HEK293 (cell line): ENCODE data around the gene TNFSF13.

Source experiments
- CTCF ChIA-PET: fragments of 350-600 bp; formaldehyde crosslinking; extraction: SDS; loops from one replicate; lab custom pipeline; 2021; ENCODE audit warnings: antibody characterized with exemption; lab: Yijun Ruan, JAX
- POLR2A ChIA-PET: fragments of 300-600 bp; formaldehyde crosslinking; extraction: SDS; loops from one replicate; lab custom pipeline; 2020; ENCODE audit warnings: antibody characterized with exemption, inconsistent platforms; lab: Yijun Ruan, JAX
- H3K27ac ChIP-seq: fragments of 200-500 bp; sonication (Bioruptor generic); 2 replicates; pipeline ENCODE4 v1.5.1; 2014; ENCODE audit warnings: low read depth, low read length, control low read depth, inconsistent platforms; ENCODE audit errors: extremely low read depth
- H3K36me3 ChIP-seq, 2 experiments: fragments of 200-500 bp in 1 of 2; sonication (Bioruptor generic) in 1 of 2; 1 replicate in 1 of 2; 2 replicates in 1 of 2; pipeline ENCODE4 v1.5.1; 2014 to 2017; ENCODE audit warnings: inconsistent platforms in 2 of 2, low read length in 2 of 2; ENCODE audit not compliant: control insufficient read depth in 2 of 2, insufficient read depth in 1 of 2
- H3K4me1 ChIP-seq: fragments of 200-500 bp; sonication (Bioruptor generic); 2 replicates; pipeline ENCODE4 v1.5.1; 2014; ENCODE audit warnings: mild to moderate bottlenecking, low read length, inconsistent platforms; ENCODE audit not compliant: control insufficient read depth, insufficient read depth
- H3K4me3 ChIP-seq: 2 replicates; pipeline ENCODE4 v1.5.1; 2011; ENCODE audit warnings: low read depth, mild to moderate bottlenecking, control low read depth, low read length, moderate library complexity
- H3K9me3 ChIP-seq: fragments of 200-500 bp; sonication (Bioruptor generic); 2 replicates; pipeline ENCODE4 v1.5.1; 2014; ENCODE audit warnings: low read depth, low read length, inconsistent platforms; ENCODE audit not compliant: control insufficient read depth, insufficient read depth
- KLF1 ChIP-seq: fragments of 450-650 bp; formaldehyde crosslinking; IDR thresholded peaks from 2 replicates; pipeline ENCODE4 v1.5.1; 2016; ENCODE audit warnings: missing biosample characterization, missing genetic modification characterization
- KLF7 ChIP-seq: fragments of 450-650 bp; formaldehyde crosslinking; IDR thresholded peaks from 2 replicates; pipeline ENCODE4 v1.5.1; 2016; ENCODE audit warnings: missing biosample characterization, missing genetic modification characterization, borderline replicate concordance
- SETDB1 ChIP-seq: IDR thresholded peaks from one replicate; pipeline ENCODE4 v1.6.1; 2017; ENCODE audit warnings: mild to moderate bottlenecking, low read length, moderate library complexity, mixed read lengths; ENCODE audit not compliant: insufficient read length
- TCF7L2 ChIP-seq: IDR thresholded peaks from 2 replicates; pipeline ENCODE4 v1.6.1; 2011; ENCODE audit warnings: low read depth, mild to moderate bottlenecking, inconsistent platforms, low read length, moderate library complexity, borderline replicate concordance
- ZBTB1 ChIP-seq: fragments of 450-650 bp; formaldehyde crosslinking; IDR thresholded peaks from 2 replicates; pipeline ENCODE4 v1.5.1; 2016; ENCODE audit warnings: missing biosample characterization, missing genetic modification characterization
- ZNF132 ChIP-seq: fragments of 450-650 bp; formaldehyde crosslinking; IDR thresholded peaks from 2 replicates; pipeline ENCODE4 v1.5.1; 2017; ENCODE audit warnings: missing biosample characterization, missing genetic modification characterization, borderline replicate concordance
- ZNF16 ChIP-seq: fragments of 450-650 bp; formaldehyde crosslinking; IDR thresholded peaks from 2 replicates; pipeline ENCODE4 v1.5.1; 2016; ENCODE audit warnings: low read depth, missing biosample characterization, missing genetic modification characterization
- ZNF274 ChIP-seq, 2 experiments: fragments of 200-500 bp in 1 of 2; fragments of 450-650 bp in 1 of 2; sonication (Bioruptor generic) in 1 of 2; formaldehyde crosslinking in 1 of 2; IDR thresholded peaks; 2 replicates each; pipeline versions ENCODE4 v1.5.1 to v1.6.1; 2014 to 2016; ENCODE audit warnings: borderline replicate concordance in 1 of 2, inconsistent platforms in 1 of 2, low read length in 1 of 2, missing biosample characterization in 1 of 2, missing genetic modification characterization in 1 of 2
- ZNF311 ChIP-seq: fragments of 450-650 bp; formaldehyde crosslinking; IDR thresholded peaks from 2 replicates; pipeline ENCODE4 v1.5.1; 2017; ENCODE audit warnings: missing biosample characterization, missing genetic modification characterization, borderline replicate concordance
- ZNF341 ChIP-seq: fragments of 450-650 bp; formaldehyde crosslinking; IDR thresholded peaks from 2 replicates; pipeline ENCODE4; 2016; ENCODE audit warnings: low read depth, missing biosample characterization, missing genetic modification characterization
- ZNF560 ChIP-seq: fragments of 450-650 bp; formaldehyde crosslinking; IDR thresholded peaks from 2 replicates; pipeline ENCODE4 v1.5.1; 2017; ENCODE audit warnings: missing biosample characterization, missing genetic modification characterization, borderline replicate concordance
- ZNF624 ChIP-seq: fragments of 450-650 bp; formaldehyde crosslinking; IDR thresholded peaks from 2 replicates; pipeline ENCODE4 v1.5.1; 2017; ENCODE audit warnings: missing biosample characterization, missing genetic modification characterization
- ZNF677 ChIP-seq: fragments of 450-650 bp; IDR thresholded peaks from 2 replicates; pipeline ENCODE4 v1.5.0; 2018; ENCODE audit warnings: missing biosample characterization, mild to moderate bottlenecking, missing genetic modification characterization, moderate library complexity
- ZXDB ChIP-seq: fragments of 450-650 bp; formaldehyde crosslinking; IDR thresholded peaks from 2 replicates; pipeline ENCODE4 v1.5.1; 2016; ENCODE audit warnings: missing biosample characterization, missing genetic modification characterization
- TF ChIP-seq, protein P1 (sequence below): fragments of 450-650 bp; formaldehyde crosslinking; IDR thresholded peaks from 2 replicates; pipeline ENCODE4 v1.5.1; 2016; ENCODE audit warnings: missing biosample characterization, missing genetic modification characterization
- TF ChIP-seq, protein P2 (sequence below): fragments of 450-650 bp; formaldehyde crosslinking; IDR thresholded peaks from 2 replicates; pipeline ENCODE4 v1.5.1; 2016; ENCODE audit warnings: missing biosample characterization, missing genetic modification characterization, borderline replicate concordance
- TF ChIP-seq, protein P3 (sequence below): fragments of 450-650 bp; formaldehyde crosslinking; IDR thresholded peaks from 2 replicates; pipeline ENCODE4 v1.5.1; 2016; ENCODE audit warnings: missing biosample characterization, missing genetic modification characterization
- TF ChIP-seq, protein P4 (sequence below): fragments of 450-650 bp; formaldehyde crosslinking; IDR thresholded peaks from 2 replicates; pipeline ENCODE4 v1.5.1; 2016; ENCODE audit warnings: missing biosample characterization, missing genetic modification characterization

TNFSF13 gene

DNA sequence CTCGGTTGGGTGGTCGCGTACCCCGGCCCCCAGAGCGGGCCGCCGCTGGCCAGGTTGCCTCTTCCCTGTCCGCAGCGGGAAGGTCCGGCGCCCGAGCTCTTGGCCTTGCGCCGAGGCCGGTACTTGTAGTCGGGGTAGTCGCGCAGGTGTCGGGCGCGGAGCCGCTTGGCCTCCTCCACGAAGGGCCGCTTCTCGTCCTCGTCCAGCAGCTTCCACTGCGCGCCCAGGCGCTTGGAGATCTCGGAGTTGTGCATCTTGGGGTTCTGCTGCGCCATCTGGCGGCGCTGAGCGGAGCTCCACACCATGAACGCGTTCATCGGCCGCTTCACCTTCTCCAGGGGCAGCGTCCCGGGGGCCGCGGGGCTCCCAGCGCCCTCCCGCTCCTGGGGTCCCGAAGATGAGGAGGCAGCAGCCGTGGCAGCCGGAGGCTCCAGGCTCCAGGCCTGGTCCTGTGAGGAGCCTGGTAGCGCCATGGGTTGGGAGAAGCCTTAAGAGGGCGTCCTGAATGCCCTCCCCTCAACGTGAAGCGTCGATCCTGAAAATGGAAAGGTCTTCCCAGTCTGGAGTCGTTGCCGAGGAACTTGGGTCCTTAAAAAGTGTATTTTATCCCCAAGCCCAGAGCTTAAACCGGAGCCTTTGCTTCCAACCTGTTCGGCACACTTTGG is 30.8 kb downstream of the TNFSF13 start:
- POLR2A ChIA-PET = interaction anchor here (1.7 to 3.1 kb wide), 2 partner anchors 9 to 98 kb away, joined by 5 to 18 read pairs; partner anchors contain the start of genes CD68 and TP53
- no peaks in the 10 kb centered on the region; the same call in 1 of the 2 replicates for H3K4me1 ChIP-seq
- no peak overlapping the region for H3K4me3 ChIP-seq
- no peak overlapping the region for H3K27ac ChIP-seq
- CTCF ChIA-PET = interaction anchor here (0.5 to 2.0 kb wide), 12 partner anchors 9 to 543 kb away, joined by 3 to 10 read pairs (median 4); partner anchors contain the start of genes CD68, TP53 and WRAP53
- peaks cover 33 to 86% of the 10 kb centered on the region in 2 experiments for H3K36me3 ChIP-seq
- TF ChIP-seq ZNF624 (tag by site-specific recombination) = no peak
- no peak for TF ChIP-seq ZNF341
- no peak for TF ChIP-seq ZNF677
- TF ChIP-seq, protein P1, sequence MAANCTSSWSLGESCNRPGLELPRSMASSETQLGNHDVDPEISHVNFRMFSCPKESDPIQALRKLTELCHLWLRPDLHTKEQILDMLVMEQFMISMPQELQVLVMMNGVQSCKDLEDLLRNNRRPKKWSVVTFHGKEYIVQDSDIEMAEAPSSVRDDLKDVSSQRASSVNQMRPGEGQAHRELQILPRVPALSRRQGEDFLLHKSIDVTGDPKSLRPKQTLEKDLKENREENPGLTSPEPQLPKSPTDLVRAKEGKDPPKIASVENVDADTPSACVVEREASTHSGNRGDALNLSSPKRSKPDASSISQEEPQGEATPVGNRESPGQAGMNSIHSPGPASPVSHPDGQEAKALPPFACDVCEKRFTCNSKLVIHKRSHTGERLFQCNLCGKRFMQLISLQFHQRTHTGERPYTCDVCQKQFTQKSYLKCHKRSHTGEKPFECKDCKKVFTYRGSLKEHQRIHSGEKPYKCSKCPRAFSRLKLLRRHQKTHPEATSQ (tag by site-specific recombination) = no peak
- TF ChIP-seq KLF7 (tag by site-specific recombination) = no peak
- no peak for TF ChIP-seq ZNF132 (tag by site-specific recombination)
- TF ChIP-seq ZNF16 = no peak
- TF ChIP-seq ZNF560 (tag by site-specific recombination) = no peak
- TF ChIP-seq ZBTB1 (tag by site-specific recombination) = no peak
- no peak for TF ChIP-seq SETDB1
- TF ChIP-seq, protein P2, sequence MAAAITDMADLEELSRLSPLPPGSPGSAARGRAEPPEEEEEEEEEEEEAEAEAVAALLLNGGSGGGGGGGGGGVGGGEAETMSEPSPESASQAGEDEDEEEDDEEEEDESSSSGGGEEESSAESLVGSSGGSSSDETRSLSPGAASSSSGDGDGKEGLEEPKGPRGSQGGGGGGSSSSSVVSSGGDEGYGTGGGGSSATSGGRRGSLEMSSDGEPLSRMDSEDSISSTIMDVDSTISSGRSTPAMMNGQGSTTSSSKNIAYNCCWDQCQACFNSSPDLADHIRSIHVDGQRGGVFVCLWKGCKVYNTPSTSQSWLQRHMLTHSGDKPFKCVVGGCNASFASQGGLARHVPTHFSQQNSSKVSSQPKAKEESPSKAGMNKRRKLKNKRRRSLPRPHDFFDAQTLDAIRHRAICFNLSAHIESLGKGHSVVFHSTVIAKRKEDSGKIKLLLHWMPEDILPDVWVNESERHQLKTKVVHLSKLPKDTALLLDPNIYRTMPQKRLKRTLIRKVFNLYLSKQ (tag by site-specific recombination) = no peak
- TF ChIP-seq ZXDB (tag by site-specific recombination) = no peak
- TF ChIP-seq TCF7L2 = no peak
- no peak for TF ChIP-seq KLF1 (tag by site-specific recombination)
- TF ChIP-seq ZNF311 = no peak
- TF ChIP-seq ZNF274 (IDR thresholded peaks at IDR 0.05; ENCODE audit: low read length) = no peak
- TF ChIP-seq ZNF274 (tag by site-specific recombination; IDR thresholded peaks at IDR 0.05; ENCODE audit: borderline replicate concordance) = no peak
- TF ChIP-seq, protein P3, sequence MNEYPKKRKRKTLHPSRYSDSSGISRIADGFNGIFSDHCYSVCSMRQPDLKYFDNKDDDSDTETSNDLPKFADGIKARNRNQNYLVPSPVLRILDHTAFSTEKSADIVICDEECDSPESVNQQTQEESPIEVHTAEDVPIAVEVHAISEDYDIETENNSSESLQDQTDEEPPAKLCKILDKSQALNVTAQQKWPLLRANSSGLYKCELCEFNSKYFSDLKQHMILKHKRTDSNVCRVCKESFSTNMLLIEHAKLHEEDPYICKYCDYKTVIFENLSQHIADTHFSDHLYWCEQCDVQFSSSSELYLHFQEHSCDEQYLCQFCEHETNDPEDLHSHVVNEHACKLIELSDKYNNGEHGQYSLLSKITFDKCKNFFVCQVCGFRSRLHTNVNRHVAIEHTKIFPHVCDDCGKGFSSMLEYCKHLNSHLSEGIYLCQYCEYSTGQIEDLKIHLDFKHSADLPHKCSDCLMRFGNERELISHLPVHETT = no peak
- TF ChIP-seq, protein P4, sequence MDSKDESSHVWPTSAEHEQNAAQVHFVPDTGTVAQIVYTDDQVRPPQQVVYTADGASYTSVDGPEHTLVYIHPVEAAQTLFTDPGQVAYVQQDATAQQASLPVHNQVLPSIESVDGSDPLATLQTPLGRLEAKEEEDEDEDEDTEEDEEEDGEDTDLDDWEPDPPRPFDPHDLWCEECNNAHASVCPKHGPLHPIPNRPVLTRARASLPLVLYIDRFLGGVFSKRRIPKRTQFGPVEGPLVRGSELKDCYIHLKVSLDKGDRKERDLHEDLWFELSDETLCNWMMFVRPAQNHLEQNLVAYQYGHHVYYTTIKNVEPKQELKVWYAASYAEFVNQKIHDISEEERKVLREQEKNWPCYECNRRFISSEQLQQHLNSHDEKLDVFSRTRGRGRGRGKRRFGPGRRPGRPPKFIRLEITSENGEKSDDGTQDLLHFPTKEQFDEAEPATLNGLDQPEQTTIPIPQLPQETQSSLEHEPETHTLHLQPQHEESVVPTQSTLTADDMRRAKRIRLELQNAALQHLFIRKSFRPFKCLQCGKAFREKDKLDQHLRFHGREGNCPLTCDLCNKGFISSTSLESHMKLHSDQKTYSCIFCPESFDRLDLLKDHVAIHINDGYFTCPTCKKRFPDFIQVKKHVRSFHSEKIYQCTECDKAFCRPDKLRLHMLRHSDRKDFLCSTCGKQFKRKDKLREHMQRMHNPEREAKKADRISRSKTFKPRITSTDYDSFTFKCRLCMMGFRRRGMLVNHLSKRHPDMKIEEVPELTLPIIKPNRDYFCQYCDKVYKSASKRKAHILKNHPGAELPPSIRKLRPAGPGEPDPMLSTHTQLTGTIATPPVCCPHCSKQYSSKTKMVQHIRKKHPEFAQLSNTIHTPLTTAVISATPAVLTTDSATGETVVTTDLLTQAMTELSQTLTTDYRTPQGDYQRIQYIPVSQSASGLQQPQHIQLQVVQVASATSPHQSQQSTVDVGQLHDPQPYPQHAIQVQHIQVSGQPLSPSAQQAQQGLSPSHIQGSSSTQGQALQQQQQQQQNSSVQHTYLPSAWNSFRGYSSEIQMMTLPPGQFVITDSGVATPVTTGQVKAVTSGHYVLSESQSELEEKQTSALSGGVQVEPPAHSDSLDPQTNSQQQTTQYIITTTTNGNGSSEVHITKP (tag by site-specific recombination) = no peak
- TF ChIP-seq, all 188 proteins: peak for 0
- H3K9me3 ChIP-seq = no peaks in the 10 kb centered on the region
